T-helper 1 cell treated with Interleukin-12 subunit alpha and Interleukin-12 subunit beta and Interleukin-4 antibody, amounts not matched to agents 30 μg/mL and 1 μg/mL, for 36 hours (primary cell): ENCODE measurements around the gene IGFLR1.

Experiments
- H3K27ac Mint-ChIP-seq: one replicate; pipeline ENCODE4 v1.8.0; 2021; ENCODE audit warnings: mild to moderate bottlenecking, mixed read lengths
- H3K27me3 Mint-ChIP-seq: one replicate; pipeline ENCODE4 v1.8.0; 2021; ENCODE audit warnings: low read depth, mixed read lengths
- H3K36me3 Mint-ChIP-seq: one replicate; pipeline ENCODE4 v1.8.0; 2021; ENCODE audit warnings: low read depth, mixed read lengths
- H3K4me1 Mint-ChIP-seq: one replicate; pipeline ENCODE4 v1.8.0; 2021; ENCODE audit warnings: low read depth, mixed read lengths
- H3K4me3 Mint-ChIP-seq: one replicate; pipeline ENCODE4 v1.8.0; 2021; ENCODE audit warnings: mild to moderate bottlenecking, moderate library complexity, mixed read lengths
- H3K9me3 Mint-ChIP-seq: one replicate; pipeline ENCODE4 v1.8.0; 2021; ENCODE audit warnings: mixed read lengths

IGFLR1 gene

DNA sequence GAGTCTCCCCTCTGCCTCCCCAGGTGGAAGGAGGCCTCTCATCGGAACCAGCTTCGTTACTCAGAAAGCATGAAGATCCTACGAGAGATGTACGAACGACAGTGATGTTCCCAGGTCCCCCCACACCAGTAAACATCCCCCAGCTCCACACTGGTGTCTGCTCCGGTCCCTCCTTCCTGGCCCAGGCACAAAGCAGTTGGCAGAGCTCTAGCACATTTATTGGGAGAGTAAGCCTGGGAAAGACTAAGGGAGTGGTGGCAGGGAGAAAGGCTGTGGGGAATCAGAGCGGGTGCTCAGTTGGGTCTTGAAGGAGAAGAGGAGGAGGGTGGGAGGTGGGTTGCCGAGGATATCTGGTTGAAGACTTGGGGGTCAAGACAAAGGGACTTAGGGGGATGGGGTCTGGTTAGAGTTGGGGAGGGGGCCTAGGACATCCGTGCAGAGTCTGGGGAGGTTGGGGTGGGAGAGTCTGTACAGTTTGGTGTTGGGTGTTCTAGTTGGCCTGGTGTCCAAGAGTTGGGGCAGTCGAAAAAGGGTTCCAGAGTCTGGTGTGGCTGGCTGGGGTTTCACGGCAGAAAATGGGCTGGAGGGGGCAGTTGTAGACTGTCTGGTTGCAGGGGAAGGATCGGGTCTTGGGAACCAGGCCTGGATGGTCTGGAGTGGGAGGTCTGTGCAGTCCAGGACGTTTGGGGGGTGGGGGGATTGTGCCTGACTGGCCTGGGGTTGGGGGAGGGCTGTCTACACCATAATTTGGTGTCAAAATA is 12.3 kb upstream of the IGFLR1 start:
- peaks cover 28% of the 10 kb centered on the region for H3K4me1 Mint-ChIP-seq
- peaks cover 22% of the 10 kb centered on the region for H3K36me3 Mint-ChIP-seq
- no peaks in the 10 kb centered on the region for H3K27me3 Mint-ChIP-seq
- H3K4me3 Mint-ChIP-seq: peak overlapping the region; percentile 28
- no peak overlapping the region for H3K27ac Mint-ChIP-seq
- no peaks in the 10 kb centered on the region for H3K9me3 Mint-ChIP-seq

DNA sequence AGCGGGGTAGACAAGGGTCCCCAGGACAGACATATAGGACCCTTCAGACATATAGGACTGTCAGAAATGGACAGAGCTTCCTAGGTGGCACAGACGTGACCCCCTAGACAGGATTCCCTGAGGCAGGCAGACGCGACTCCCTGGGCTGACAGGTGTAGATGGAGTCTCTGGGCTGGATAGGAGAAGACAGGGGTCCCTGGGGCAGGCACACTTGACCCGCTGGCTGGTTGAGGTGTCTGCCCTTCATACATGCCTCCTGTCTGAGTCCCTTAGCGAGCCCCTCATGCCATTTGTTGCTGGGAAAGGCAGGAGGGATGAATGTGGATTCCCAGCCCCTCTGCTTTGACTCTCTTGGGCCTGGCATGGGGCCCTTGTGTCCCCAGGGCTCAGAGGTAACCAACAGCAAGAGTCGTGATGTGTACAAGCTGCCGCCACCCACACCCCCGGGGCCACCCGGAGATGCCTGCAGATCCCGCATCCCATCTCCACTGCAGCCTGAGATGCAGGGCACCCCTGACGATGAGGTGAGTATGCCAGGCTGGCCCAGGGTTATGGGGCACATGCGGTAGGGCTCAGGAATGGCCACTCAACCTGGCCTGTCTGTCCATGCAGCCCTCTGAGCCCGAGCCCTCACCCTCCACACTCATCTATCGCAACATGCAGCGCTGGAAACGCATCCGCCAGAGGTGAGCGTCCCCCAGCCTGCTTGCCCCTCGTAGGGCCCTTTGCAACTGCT is 11.6 kb upstream of the IGFLR1 start:
- peaks cover 26% of the 10 kb centered on the region for H3K4me1 Mint-ChIP-seq
- H3K27ac Mint-ChIP-seq: no peak overlapping the region
- H3K4me3 Mint-ChIP-seq: no peak overlapping the region
- no peaks in the 10 kb centered on the region for H3K9me3 Mint-ChIP-seq
- no peaks in the 10 kb centered on the region for H3K27me3 Mint-ChIP-seq
- peaks cover 22% of the 10 kb centered on the region for H3K36me3 Mint-ChIP-seq

DNA sequence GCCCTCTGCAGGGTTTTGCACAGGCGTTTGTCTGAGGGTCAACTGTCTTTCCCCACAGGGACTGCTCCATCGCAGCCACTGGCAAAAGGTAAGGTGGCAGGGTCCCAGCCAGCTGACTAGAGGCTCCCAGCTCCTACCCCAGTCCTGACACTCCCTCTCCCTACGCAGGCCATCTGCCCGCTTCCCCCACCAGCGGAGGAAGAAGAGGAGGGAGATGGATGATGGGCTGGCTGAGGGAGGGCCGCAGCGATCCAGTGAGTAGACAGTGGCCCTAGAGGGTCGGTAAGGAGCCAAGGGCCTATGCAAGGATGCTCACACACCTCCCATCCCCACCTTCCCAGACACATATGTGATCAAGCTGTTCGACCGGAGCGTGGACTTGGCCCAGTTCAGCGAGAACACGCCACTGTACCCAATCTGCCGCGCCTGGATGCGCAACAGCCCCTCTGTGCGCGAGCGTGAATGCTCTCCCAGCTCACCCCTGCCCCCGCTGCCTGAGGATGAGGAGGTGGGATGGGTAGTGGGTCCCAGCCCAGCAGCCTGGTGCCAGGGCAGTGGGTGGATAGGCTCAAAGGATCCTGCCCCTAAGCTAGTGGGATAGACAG is 10.6 kb upstream of the IGFLR1 start:
- H3K27ac Mint-ChIP-seq: no peak overlapping the region
- H3K27me3 Mint-ChIP-seq: no peaks in the 10 kb centered on the region
- peaks cover 30% of the 10 kb centered on the region for H3K4me1 Mint-ChIP-seq
- H3K4me3 Mint-ChIP-seq: no peak overlapping the region
- H3K36me3 Mint-ChIP-seq: peaks cover 21% of the 10 kb centered on the region
- no peaks in the 10 kb centered on the region for H3K9me3 Mint-ChIP-seq

DNA sequence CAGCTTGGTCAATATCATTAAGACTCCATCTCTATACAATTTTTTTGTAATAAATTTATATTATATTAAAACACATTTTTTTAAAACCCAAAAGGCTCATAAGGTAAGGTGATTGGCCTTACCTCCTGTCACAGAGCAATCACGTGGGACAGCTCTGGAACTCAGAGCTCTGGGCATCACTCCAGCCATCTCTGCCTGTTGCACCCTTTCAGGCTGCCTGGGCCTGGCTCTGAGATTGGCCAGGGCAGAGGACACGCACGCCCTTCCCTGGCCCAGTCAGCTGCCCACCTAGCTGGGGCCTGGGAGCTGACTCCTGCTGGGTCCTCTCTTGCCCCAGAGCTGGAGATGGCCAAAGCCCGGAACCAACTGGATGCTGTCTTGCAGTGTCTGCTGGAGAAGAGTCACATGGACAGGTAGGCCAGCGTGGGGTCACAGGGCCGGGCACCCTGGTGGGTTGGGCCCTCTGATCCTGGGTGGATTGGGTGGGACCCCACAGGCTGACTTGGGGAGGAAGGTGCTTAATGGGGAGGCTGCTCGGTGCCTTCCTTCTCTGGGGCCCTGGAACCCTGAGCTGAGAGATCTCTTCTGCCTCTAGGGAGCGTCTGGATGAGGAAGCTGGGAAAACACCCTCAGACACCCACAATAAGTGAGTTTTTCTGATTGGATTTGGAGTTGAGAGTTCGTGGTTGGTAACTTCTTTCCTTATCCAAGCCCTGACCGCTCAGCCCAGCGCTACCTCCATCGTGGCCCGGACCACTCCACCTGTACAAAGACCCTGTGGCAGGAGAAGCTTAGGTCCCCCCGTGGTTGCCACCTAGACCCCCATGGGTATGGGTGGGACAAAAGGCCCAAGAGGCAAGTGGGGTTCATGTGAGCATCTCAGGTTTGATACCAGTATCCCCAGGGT is 9.8 kb upstream of the IGFLR1 start:
- Mint-ChIP-seq H3K27ac (no peak overlapping the region), H3K9me3 (no peaks in the 10 kb centered on the region), H3K27me3 (no peaks in the 10 kb centered on the region), H3K4me3 (no peak overlapping the region), H3K4me1 (peaks cover 32% of the 10 kb centered on the region), H3K36me3 (peaks cover 21% of the 10 kb centered on the region)

DNA sequence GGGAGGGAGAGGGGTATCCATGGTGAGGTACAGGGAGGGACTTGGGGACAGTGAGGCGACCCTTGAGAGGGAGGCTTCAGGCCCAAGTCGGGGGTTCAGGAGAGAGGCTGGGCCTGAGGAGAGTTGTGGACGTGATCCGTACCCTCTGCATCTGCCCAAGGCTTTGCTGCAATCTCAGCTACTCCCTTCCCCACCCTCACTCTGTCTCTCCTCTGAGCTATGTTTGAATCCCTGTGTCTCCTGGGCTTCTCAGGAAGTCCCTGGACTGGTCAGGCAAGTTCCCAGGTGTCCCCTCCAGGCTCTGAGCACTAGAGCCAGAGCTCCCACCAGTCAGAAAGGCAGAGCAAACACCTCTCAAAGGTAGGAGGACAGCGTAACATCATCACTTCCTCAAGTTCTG is 7.9 kb upstream of the IGFLR1 start:
- Mint-ChIP-seq H3K4me3 (peak overlapping the region; percentile 32), H3K4me1 (peaks cover 27% of the 10 kb centered on the region), H3K27ac (no peak overlapping the region), H3K27me3 (no peaks in the 10 kb centered on the region), H3K9me3 (no peaks in the 10 kb centered on the region), H3K36me3 (peaks cover 19% of the 10 kb centered on the region)

DNA sequence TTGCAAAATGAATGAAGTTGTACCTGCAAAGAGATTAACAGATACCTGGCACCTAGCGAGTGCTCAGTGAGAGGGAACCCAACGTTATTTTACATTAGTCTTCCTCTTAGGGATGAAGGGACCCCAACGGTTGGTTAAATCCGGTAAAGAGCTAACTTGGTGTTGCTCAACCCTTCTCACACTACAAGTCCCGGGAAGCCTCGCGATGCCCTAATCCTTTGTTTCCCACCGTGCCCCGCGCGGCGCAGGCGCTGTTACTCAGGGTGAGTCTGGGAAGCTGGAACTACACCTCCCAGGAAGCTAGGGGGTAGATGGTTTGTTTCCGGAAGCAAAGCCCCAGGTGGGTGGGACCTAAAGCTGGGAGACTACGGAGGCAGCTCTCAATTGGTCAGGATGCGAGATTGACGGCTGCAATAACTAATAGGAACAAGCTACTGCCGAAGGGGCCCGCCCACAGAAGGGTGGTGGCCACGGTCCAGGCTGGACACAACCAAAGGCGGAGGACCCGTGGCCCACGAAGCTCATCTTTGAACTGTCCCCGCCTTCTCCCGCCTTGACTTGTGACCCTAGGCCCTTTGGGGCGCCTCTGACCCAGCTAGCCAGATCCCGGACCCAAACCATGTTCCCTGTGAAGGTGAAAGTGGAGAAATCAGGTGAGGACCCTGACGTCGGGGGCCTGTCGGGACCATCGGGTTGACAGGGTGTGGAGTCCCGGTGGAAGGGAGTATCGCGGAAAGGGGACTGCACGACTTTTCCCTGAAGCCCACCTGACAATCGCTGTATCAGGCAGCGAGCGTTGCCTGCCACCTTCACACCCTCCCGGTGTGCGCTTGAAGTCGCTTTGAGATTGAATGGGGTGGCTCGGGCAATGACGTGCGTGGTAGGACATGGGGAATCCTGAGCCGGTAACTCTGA is 6.1 kb upstream of the IGFLR1 start, which contains the start of gene LIN37:
Gene LIN37 (plus strand): TSS at position 471 of the 915 bp plus-strand sequence. CDS start 149 bp downstream, at position 620.
- H3K9me3 Mint-ChIP-seq: no peaks in the 10 kb centered on the region
- H3K27me3 Mint-ChIP-seq: no peaks in the 10 kb centered on the region
- H3K27ac Mint-ChIP-seq: peak within 1 kb of the TSS; percentile 93
- peak within 1 kb of the TSS; percentile 96 for H3K4me3 Mint-ChIP-seq
- H3K4me1 Mint-ChIP-seq: peaks cover 26% of the 10 kb centered on the region
- H3K36me3 Mint-ChIP-seq: peaks cover 9% of the 10 kb centered on the region

DNA sequence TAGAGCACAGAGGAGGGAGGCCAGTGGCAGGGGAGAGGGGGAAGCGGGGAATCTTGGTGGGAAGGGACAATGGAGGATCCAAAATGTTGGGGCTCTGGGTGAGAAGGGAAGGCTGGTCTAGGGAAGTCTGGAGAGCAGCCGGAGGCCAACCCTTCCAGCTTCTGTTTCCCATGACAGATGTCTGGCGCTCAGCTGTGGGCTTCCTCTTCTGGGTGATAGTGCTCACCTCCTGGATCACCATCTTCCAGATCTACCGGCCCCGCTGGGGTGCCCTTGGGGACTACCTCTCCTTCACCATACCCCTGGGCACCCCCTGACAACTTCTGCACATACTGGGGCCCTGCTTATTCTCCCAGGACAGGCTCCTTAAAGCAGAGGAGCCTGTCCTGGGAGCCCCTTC is 4.3 kb upstream of the IGFLR1 start:
- Mint-ChIP-seq H3K36me3 (peaks cover 12% of the 10 kb centered on the region), H3K9me3 (no peaks in the 10 kb centered on the region), H3K4me3 (peak overlapping the region; percentile 92), H3K27me3 (no peaks in the 10 kb centered on the region), H3K4me1 (peaks cover 36% of the 10 kb centered on the region), H3K27ac (peak overlapping the region; percentile 93)

DNA sequence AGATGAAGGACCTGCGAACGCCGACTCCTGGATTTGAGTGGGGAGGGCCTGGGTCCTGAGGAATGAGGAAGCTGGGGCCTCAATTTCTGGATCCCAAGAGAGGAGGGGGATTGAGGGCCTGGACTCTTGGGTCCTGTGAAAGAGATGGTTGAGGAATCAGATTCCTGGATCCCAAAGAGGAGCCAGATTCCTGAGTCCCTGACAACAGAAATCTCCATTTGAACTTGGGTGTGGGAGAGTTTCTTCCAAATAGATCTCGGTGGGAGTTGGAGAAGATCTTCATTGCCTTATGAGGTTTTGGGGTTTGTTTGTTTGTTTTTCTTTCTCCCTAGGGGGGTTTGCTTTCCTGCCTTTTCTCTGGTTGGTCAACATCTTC is 3.8 kb upstream of the IGFLR1 start:
- Mint-ChIP-seq H3K9me3 (no peaks in the 10 kb centered on the region), H3K4me3 (peak overlapping the region; percentile 92), H3K36me3 (peaks cover 12% of the 10 kb centered on the region), H3K4me1 (peaks cover 36% of the 10 kb centered on the region), H3K27me3 (no peaks in the 10 kb centered on the region), H3K27ac (peak overlapping the region; percentile 93)

DNA sequence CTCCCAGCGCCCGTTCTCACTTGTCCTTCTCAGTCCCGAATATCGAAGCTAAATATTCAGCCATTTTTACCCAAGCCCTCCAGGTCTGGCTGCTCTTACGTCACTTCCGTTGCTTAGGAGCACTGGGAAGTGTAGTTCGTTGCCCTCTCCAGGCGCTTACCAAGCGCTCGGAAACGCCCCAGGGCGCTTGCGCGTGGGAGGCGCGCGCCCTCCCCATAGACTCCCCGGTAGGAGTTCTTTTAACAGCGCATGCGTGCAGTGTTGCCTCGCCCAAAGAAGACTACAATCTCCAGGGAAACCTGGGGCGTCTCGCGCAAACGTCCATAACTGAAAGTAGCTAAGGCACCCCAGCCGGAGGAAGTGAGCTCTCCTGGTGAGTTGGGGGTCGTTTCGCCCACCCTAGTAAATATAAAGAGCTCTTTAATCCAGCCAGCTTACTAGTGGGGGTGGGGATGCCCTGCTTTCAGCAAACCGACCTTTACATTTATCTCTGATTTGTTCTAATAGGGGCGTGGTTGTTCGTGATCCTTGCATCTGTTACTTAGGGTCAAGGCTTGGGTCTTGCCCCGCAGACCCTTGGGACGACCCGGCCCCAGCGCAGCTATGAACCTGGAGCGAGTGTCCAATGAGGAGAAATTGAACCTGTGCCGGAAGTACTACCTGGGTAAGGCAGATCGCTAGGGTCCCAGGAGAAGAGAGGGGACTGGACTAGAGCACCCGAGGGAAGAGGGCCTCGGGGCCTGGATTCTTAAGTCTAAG is 3.3 kb upstream of the IGFLR1 start, which contains the start of the genes PSENEN and U2AF1L4:
Gene PSENEN (plus strand): TSS at position 324 of the 759 bp plus-strand sequence. CDS start 280 bp downstream, at position 604.
Gene U2AF1L4 (minus strand): TSS at position 91 of the 759 bp plus-strand sequence. CDS start 27 bp downstream, at position 64.
- peaks cover 41% of the 10 kb centered on the region for H3K4me1 Mint-ChIP-seq
- no peaks in the 10 kb centered on the region for H3K27me3 Mint-ChIP-seq
- peak within 1 kb of the TSS; percentile 92 for H3K4me3 Mint-ChIP-seq
- peak within 1 kb of the TSS; percentile 93 for H3K27ac Mint-ChIP-seq
- H3K36me3 Mint-ChIP-seq: peaks cover 12% of the 10 kb centered on the region
- H3K9me3 Mint-ChIP-seq: no peaks in the 10 kb centered on the region

DNA sequence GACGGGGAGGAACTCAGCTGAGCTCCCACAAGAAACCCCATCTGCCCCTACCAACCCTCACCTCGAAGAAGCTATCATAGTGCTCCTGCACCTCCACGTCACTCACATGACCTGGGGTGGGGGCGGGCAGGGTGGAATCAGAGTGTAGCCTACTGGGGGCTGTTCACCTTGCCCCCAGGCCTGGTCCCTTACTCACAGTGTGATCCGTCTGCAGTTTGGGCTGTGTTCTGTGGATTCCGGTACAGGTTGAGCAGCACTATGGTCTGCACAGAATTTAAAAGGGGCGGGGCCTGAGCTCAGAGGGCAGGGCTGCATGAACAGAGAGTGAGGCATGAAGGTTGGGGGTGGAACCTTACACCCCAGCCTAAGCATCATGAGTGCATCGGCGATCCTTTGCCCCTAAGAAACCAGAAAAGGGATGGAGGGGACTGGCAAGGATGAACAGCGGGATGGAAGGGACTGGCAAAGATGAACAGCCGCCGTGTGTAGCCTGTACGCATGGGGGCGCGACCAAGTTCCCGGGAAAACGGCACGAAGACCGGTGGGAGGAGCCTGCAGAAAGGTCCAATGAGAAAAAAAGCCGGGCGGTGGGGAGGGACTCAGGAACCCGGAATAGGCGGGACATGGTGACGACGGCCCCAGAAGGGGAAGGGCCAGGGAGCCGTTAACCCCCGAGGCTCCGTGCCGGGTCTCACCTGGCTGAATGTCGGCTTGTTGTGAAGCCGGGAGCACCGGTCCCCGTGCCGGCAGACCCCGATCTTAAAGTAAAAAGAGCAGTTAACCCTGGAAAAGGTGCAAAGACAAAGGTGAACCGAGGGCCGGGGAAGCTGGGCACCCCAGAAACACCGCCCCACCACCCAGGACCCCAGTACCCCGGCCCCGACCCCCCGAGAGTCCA is 2.4 kb upstream of the IGFLR1 start:
- Mint-ChIP-seq H3K27ac (peak overlapping the region; percentile 93), H3K4me1 (peaks cover 36% of the 10 kb centered on the region), H3K4me3 (peak overlapping the region; percentile 92), H3K36me3 (peaks cover 12% of the 10 kb centered on the region), H3K27me3 (no peaks in the 10 kb centered on the region), H3K9me3 (no peaks in the 10 kb centered on the region)

DNA sequence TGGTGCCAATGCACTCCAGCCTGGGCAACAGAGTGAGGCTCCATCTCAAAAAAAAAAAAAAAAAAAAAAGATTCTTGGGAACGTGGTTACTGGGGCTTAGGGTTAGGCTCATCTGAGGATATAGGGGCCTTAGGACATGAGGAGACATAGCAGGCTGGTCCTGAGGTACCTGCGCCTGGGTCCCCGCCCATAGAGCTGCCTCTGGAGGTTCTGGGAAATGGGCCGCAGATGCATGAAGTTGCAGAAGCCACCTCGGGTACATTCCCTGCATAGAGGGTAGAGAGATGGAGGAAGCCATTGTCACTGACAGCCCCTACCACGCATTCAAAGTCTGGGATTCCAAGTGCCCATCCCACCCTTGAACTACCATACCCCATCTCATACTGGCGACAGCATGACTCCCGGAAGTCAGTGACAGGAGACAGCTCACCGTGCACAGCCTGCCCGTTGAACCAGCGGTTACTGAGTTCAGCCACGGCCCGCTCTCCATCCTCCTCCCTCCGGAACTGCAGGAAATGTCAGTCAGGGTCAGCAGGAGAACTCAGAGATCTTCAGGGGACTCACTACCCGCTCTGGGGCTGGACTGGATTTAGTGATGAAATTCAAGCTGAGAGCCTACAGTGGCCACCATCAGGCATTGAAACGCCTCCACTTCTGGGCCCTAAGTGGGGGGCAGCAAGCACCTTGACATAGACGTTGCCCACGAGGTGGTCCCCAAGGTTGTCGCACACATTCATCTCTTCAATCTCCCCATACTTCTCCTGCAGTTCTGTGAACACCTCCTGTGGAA is 1.6 kb upstream of the IGFLR1 start:
- peak overlapping the region; percentile 93 for H3K27ac Mint-ChIP-seq
- H3K4me1 Mint-ChIP-seq: peaks cover 32% of the 10 kb centered on the region
- no peaks in the 10 kb centered on the region for H3K9me3 Mint-ChIP-seq
- no peaks in the 10 kb centered on the region for H3K27me3 Mint-ChIP-seq
- peaks cover 14% of the 10 kb centered on the region for H3K36me3 Mint-ChIP-seq
- H3K4me3 Mint-ChIP-seq: peak overlapping the region; percentile 92
